Activated CD8-positive, alpha-beta T cell treated with anti-CD3 and anti-CD28 coated beads for 36 hours (primary cell): ENCODE data around the gene EDA2R. TPM values are rescaled to one million over a fixed set of nuclear protein-coding genes. Genes with fewer than 3 reads are reported as not detected.

ENCODE experiments used
- ATAC-seq: fragments of 200-7000 bp; cut with Tn5 transposase; one replicate; pipeline ENCODE4 v1.10.0; 2021; ENCODE audit warnings: mild to moderate bottlenecking, moderate library complexity
- CTCF ChIA-PET: fragments of 350-600 bp; sonication (Branson Sonifier 250); formaldehyde crosslinking; loops from one replicate; lab custom pipeline; 2021; ENCODE audit warnings: antibody characterized with exemption; lab: Charles Lee
- POLR2A ChIA-PET: fragments of 350-600 bp; sonication (Branson Sonifier 250); formaldehyde crosslinking; loops from one replicate; lab custom pipeline; 2021; ENCODE audit warnings: antibody characterized with exemption; lab: Charles Lee
- DNase-seq: peaks from one replicate; pipeline ENCODE4 v3.0.0-alpha.2; 2020
- H3K27ac Mint-ChIP-seq: one replicate; pipeline ENCODE4 v1.8.0; 2021; ENCODE audit warnings: mild to moderate bottlenecking, mixed read lengths
- H3K27me3 Mint-ChIP-seq: one replicate; pipeline ENCODE4 v1.8.0; 2021; ENCODE audit warnings: mixed read lengths
- H3K36me3 Mint-ChIP-seq: one replicate; pipeline ENCODE4 v1.8.0; 2021; ENCODE audit warnings: low read depth, mixed read lengths
- H3K4me1 Mint-ChIP-seq: one replicate; pipeline ENCODE4 v1.8.0; 2021; ENCODE audit warnings: low read depth, mixed read lengths
- H3K4me3 Mint-ChIP-seq: one replicate; pipeline ENCODE4 v1.8.0; 2021; ENCODE audit warnings: mild to moderate bottlenecking, moderate library complexity, mixed read lengths
- H3K9me3 Mint-ChIP-seq: one replicate; pipeline ENCODE4 v1.8.0; 2021; ENCODE audit warnings: mixed read lengths
- CTCF ChIP-seq: fragments of 200-600 bp; IDR thresholded peaks from one replicate; pipeline ENCODE4 v1.8.0; 2022; ENCODE audit warnings: antibody characterized with exemption, mild to moderate bottlenecking
- intact Hi-C: fragments of 100-400 bp; cut with micrococcal nuclease; formaldehyde crosslinking; loops from one replicate; pipeline ENCODE4 v1.10.0; 2022
- total RNA-seq, 2 experiments: library from RNA; stranded (reverse); gene quantifications; one replicate each; pipeline ENCODE4 v1.2.3, GENCODE V29; 2021

The EDA2R gene
- total RNA-seq, 2 experiments from 2014 or later: 1.2 to 1.8 TPM

DNA sequence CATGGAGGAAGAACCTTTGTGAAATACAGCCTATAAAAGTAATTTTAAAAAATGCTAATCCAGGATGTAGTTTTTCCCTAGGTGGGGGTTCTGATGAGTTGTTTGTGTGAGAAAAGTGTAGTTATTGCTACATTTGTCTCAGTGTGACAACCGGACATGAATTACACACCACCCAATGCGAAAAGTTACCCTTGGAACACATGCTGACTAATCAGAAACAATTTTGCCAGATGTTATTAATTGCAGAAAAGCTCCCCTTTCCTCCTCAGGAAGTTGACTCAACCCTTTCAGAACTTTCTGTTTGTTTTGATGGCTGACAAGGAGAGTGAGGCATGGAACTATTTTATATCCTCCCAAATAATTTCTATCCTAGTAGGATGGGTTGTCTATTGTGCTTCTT, 38.1 kb upstream of the EDA2R start:
- H3K9me3 Mint-ChIP-seq: no peaks in the 10 kb centered on the region
- H3K27ac Mint-ChIP-seq: no peak overlapping the region

DNA sequence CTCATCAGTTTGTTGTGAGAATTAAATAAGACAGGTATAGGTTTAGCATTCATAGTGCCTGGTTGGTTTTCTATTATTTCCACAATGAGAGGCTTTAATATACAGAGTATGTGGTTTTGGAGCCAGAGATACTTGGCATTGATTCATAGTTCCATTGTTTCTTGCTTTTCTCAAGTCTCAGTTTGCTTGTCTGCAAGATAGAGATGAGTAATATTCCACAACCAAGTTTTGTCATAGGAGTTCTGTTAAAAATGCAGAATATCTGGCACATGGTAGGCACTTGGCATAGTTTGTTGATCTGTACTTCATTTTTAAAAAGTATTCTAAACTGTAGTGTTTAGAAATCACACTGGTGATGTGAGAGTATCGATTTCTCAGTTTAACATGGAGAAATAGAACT, 37.5 kb upstream of the EDA2R start:
- DNase-seq: no peak
- intact Hi-C loops: no loop called here
- Mint-ChIP-seq H3K36me3 (no peaks in the 10 kb centered on the region), H3K27ac (no peak overlapping the region), H3K9me3 (no peaks in the 10 kb centered on the region), H3K4me1 (peaks cover 2% of the 10 kb centered on the region), H3K27me3 (peaks cover 1% of the 10 kb centered on the region), H3K4me3 (no peak overlapping the region)
- ChIA-PET POLR2A (no interaction called here), CTCF (no interaction called here)
- no peak for ATAC-seq
- no peak for TF ChIP-seq CTCF

More for the DNA sequence above, 38.1 kb upstream of the EDA2R start:
- intact Hi-C loops: no loop called here
- Mint-ChIP-seq H3K4me3 (no peak overlapping the region), H3K27me3 (peaks cover 1% of the 10 kb centered on the region), H3K36me3 (no peaks in the 10 kb centered on the region), H3K4me1 (peaks cover 2% of the 10 kb centered on the region)
- ChIA-PET POLR2A (no interaction called here), CTCF (no interaction called here)
- DNase-seq (no peak), ATAC-seq (no peak)
- no peak for TF ChIP-seq CTCF

DNA sequence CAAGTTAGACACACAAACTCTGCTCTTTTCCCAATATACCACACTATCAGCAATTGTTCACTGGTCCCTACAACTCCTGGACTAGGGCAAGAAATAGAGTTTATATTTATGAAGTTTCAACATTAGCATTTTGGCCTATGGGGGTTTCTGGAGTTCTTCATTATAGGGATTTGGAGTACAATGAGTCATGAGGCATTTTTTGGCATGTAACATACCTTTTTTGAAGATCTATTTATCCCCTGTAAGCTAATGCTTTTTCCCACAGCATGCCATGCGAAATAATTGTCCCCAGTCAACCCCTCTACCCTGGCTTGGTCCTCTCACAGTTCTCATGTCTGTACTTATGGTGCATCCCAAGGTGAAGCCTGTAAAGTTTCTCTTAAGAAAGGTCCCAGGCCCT, 36.7 kb upstream of the EDA2R start:
- H3K27me3 Mint-ChIP-seq: peaks cover 1% of the 10 kb centered on the region
- ChIA-PET POLR2A (no interaction called here), CTCF (no interaction called here)
- peaks cover 2% of the 10 kb centered on the region for H3K4me1 Mint-ChIP-seq
- ATAC-seq: no peak
- DNase-seq: no peak
- no peaks in the 10 kb centered on the region for H3K9me3 Mint-ChIP-seq
- no peaks in the 10 kb centered on the region for H3K36me3 Mint-ChIP-seq
- H3K4me3 Mint-ChIP-seq: no peak overlapping the region
- no peak overlapping the region for H3K27ac Mint-ChIP-seq
- TF ChIP-seq CTCF: no peak
- intact Hi-C loops: no loop called here

DNA sequence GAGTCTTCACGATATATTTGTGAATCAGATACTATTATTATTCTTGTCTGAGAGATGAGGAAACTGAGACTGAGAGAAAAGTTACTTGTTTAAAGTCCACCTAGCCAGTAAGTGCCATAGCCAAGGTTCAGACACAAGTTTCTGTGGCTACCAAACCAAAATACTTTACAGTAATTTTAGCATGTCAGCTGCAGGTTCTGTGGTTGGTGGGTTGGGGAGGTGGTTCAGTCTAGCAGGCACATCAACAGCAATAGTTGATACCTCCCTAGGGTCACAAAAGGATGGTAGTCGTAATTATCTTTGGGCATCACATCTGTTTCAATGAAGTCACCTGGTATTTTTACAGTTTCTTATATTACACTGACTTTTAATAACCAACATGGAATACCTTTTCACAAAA, 35.6 kb upstream of the EDA2R start:
- no peak for TF ChIP-seq CTCF
- DNase-seq: no peak
- no peaks in the 10 kb centered on the region for H3K9me3 Mint-ChIP-seq
- intact Hi-C loops: no loop called here
- ATAC-seq: no peak
- peaks cover 2% of the 10 kb centered on the region for H3K4me1 Mint-ChIP-seq
- H3K27ac Mint-ChIP-seq: no peak overlapping the region
- H3K4me3 Mint-ChIP-seq: no peak overlapping the region
- peaks cover 1% of the 10 kb centered on the region for H3K27me3 Mint-ChIP-seq
- ChIA-PET CTCF (no interaction called here), POLR2A (interaction anchor here (0.6 kb wide), 1 partner anchor 103 kb away, joined by 3 read pairs; no protein-coding TSS in a partner anchor)
- H3K36me3 Mint-ChIP-seq: no peaks in the 10 kb centered on the region

DNA sequence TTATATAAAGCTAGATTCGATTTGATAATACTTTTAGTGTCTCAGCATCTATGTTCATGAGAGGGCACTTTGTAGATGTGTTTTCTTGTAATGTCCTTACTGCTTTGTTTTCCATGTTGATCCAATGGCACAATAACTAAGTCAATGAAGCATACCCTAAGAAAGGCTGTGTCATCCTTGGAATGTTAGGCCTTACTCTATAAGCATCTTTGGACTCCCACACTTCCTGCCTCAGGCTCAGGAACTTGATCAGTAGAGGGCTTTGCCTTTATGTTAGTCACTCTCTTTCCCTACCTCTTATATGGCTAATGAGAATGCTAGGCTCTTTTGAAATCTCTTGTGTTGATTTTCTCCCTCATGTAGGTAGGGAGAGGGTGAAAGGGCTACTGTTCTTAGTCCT, 33.2 kb upstream of the EDA2R start:
- ATAC-seq: no peak
- POLR2A ChIA-PET: no interaction called here
- DNase-seq: no peak

More for the DNA sequence above, 33.2 kb upstream of the EDA2R start:
- Mint-ChIP-seq H3K4me3 (no peak overlapping the region), H3K27me3 (peaks cover 1% of the 10 kb centered on the region), H3K9me3 (no peaks in the 10 kb centered on the region), H3K4me1 (peaks cover 2% of the 10 kb centered on the region), H3K27ac (no peak overlapping the region), H3K36me3 (no peaks in the 10 kb centered on the region)
- CTCF ChIA-PET: no interaction called here
- TF ChIP-seq CTCF: no peak
- intact Hi-C loops: no loop called here
